Measurements from ENCODE around the gene SMG6. TPM values are rescaled to one million over a fixed set of nuclear protein-coding genes. Genes with fewer than 3 reads are reported as not detected.

Gene SMG6
- total and polyA plus RNA-seq, 5 experiments from 2014 or later, result 5.3 to 51.4 (median 13.5) TPM

GRCh38 chr17:2062571-2063183 lies 240.9 kb downstream of the SMG6 start:
- no peak for ATAC-seq
- DNase-seq, result peak in 1 of 10 donors; percentile 52
- Mint-ChIP-seq H3K27ac (peak overlapping the region in 1 of 10 donors; percentile 67), H3K4me3 (no peak overlapping the region), H3K4me1 (peaks cover 7 to 35% (median 8%) of the 10 kb centered on the region in 4 donors), H3K9me3 (no peaks in the 10 kb centered on the region), H3K27me3 (peaks cover 2 to 51% (median 24%) of the 10 kb centered on the region in 5 donors), H3K36me3 (peaks cover 12 to 81% (median 65%) of the 10 kb centered on the region in 3 donors)
- POLR2A ChIA-PET, result no interaction called here

- no peak for DNase-seq
- H3K27me3 Mint-ChIP-seq, result peaks cover 2 to 51% (median 24%) of the 10 kb centered on the region in 5 donors
- H3K27ac Mint-ChIP-seq, result no peak overlapping the region
- H3K9me3 Mint-ChIP-seq, result no peaks in the 10 kb centered on the region
- peaks cover 7 to 37% (median 9%) of the 10 kb centered on the region in 4 donors for H3K4me1 Mint-ChIP-seq
- ATAC-seq, result no peak
- POLR2A ChIA-PET, result no interaction called here
- H3K36me3 Mint-ChIP-seq, result peaks cover 12 to 71% (median 58%) of the 10 kb centered on the region in 3 donors
- H3K4me3 Mint-ChIP-seq, result no peak overlapping the region
Measured at GRCh38 chr17:2061441-2061958, 242.1 kb downstream of the SMG6 start.

GRCh38 chr17:2060681-2061440 lies 242.7 kb downstream of the SMG6 start:
- no peaks in the 10 kb centered on the region for H3K9me3 Mint-ChIP-seq
- ATAC-seq (no peak), DNase-seq (peak in 1 of 10 donors; percentile 61)
- H3K4me3 Mint-ChIP-seq, result peak overlapping the region in 2 of 10 donors; percentile 10 to 49
- POLR2A ChIA-PET, result no interaction called here
- no peak overlapping the region for H3K27ac Mint-ChIP-seq
- H3K36me3 Mint-ChIP-seq, result peaks cover 8 to 65% (median 54%) of the 10 kb centered on the region in 3 donors
- peaks cover 7 to 39% (median 9%) of the 10 kb centered on the region in 4 donors for H3K4me1 Mint-ChIP-seq
- H3K27me3 Mint-ChIP-seq, result peaks cover 2 to 51% (median 24%) of the 10 kb centered on the region in 5 donors

GRCh38 chr17:2060385-2060658 lies 243.3 kb downstream of the SMG6 start:
- H3K27me3 Mint-ChIP-seq, result peaks cover 2 to 51% (median 24%) of the 10 kb centered on the region in 5 donors
- H3K9me3 Mint-ChIP-seq, result no peaks in the 10 kb centered on the region
- POLR2A ChIA-PET, result no interaction called here
- H3K4me3 Mint-ChIP-seq, result peak overlapping the region in 1 of 10 donors; percentile 10
- ATAC-seq (no peak), DNase-seq (no peak)
- peaks cover 7 to 39% (median 9%) of the 10 kb centered on the region in 4 donors for H3K4me1 Mint-ChIP-seq
- peaks cover 8 to 59% (median 48%) of the 10 kb centered on the region in 3 donors for H3K36me3 Mint-ChIP-seq
- H3K27ac Mint-ChIP-seq, result no peak overlapping the region

GRCh38 chr17:2059547-2060384 lies 243.8 kb downstream of the SMG6 start:
- ATAC-seq, result no peak
- peaks cover 2 to 48% (median 24%) of the 10 kb centered on the region in 5 donors for H3K27me3 Mint-ChIP-seq
- peaks cover 5 to 54% (median 44%) of the 10 kb centered on the region in 3 donors for H3K36me3 Mint-ChIP-seq
- no peaks in the 10 kb centered on the region for H3K9me3 Mint-ChIP-seq
- POLR2A ChIA-PET, result no interaction called here
- H3K4me3 Mint-ChIP-seq, result peak overlapping the region in 9 of 10 donors; percentile 18 to 73 (median 53)
- H3K27ac Mint-ChIP-seq, result peak overlapping the region in 2 of 10 donors; percentile 6 to 59
- peak in 1 of 10 donors; percentile 55 for DNase-seq
- H3K4me1 Mint-ChIP-seq, result peaks cover 7 to 37% (median 8%) of the 10 kb centered on the region in 4 donors

- ATAC-seq (no peak), DNase-seq (peak; percentile 29 to 72 (median 56))
- Mint-ChIP-seq H3K27ac (peak overlapping the region in 1 of 10 donors; percentile 59), H3K36me3 (peaks cover 2 to 45% (median 36%) of the 10 kb centered on the region in 3 donors), H3K4me1 (peaks cover 9 to 35% (median 14%) of the 10 kb centered on the region in 4 donors), H3K9me3 (no peaks in the 10 kb centered on the region), H3K27me3 (peaks cover under 1 to 39% (median 17%) of the 10 kb centered on the region in 5 donors), H3K4me3 (peak overlapping the region in 9 of 10 donors; percentile 18 to 73 (median 63))
- POLR2A ChIA-PET, result interaction anchor here (0.7 to 1.9 kb wide), 6 partner anchors 10 to 208 kb away, joined by 3 to 8 read pairs (median 4); no protein-coding TSS in a partner anchor
Measured at GRCh38 chr17:2058586-2059546, 244.7 kb downstream of the SMG6 start.

GRCh38 chr17:2057760-2058585 lies 245.6 kb downstream of the SMG6 start:
- H3K4me3 Mint-ChIP-seq, result peak overlapping the region in 7 of 10 donors; percentile 22 to 63 (median 39)
- peaks cover 0 to 32% (median 16%) of the 10 kb centered on the region in 5 donors for H3K27me3 Mint-ChIP-seq
- POLR2A ChIA-PET, result interaction anchor here (0.7 to 1.9 kb wide), 8 partner anchors 9 to 245 kb away, joined by 3 to 8 read pairs (median 4); partner anchors contain the start of genes SMG6 and SRR
- peaks cover 13 to 38% (median 20%) of the 10 kb centered on the region in 4 donors for H3K4me1 Mint-ChIP-seq
- DNase-seq, result peak in 4 of 10 donors; percentile 45 to 63 (median 54)
- no peaks in the 10 kb centered on the region for H3K9me3 Mint-ChIP-seq
- peak overlapping the region in 1 of 10 donors; percentile 33 for H3K27ac Mint-ChIP-seq
- peaks cover 0 to 36% (median 27%) of the 10 kb centered on the region in 3 donors for H3K36me3 Mint-ChIP-seq
- ATAC-seq, result no peak

- Mint-ChIP-seq H3K27me3 (peaks cover 0 to 31% (median 16%) of the 10 kb centered on the region in 5 donors), H3K36me3 (peaks cover 0 to 29% (median 21%) of the 10 kb centered on the region in 3 donors), H3K4me1 (peaks cover 14 to 37% (median 22%) of the 10 kb centered on the region in 4 donors), H3K9me3 (no peaks in the 10 kb centered on the region), H3K27ac (no peak overlapping the region), H3K4me3 (peak overlapping the region in 1 of 10 donors; percentile 39)
- ATAC-seq, result no peak
- POLR2A ChIA-PET, result interaction anchor here (0.6 to 1.9 kb wide), 10 partner anchors 9 to 345 kb away, joined by 3 to 8 read pairs (median 4); partner anchors contain the start of genes SMG6 and SRR
- peak in 3 of 10 donors; percentile 23 to 62 (median 34) for DNase-seq
Measured at GRCh38 chr17:2057175-2057759, 246.3 kb downstream of the SMG6 start.

- H3K4me1 Mint-ChIP-seq, result peaks cover 20 to 42% (median 29%) of the 10 kb centered on the region in 4 donors
- peak overlapping the region in 5 of 10 donors; percentile 63 to 80 (median 66) for H3K27ac Mint-ChIP-seq
- peak overlapping the region; percentile 59 to 84 (median 74) for H3K4me3 Mint-ChIP-seq
- H3K36me3 Mint-ChIP-seq, result peaks cover 0 to 21% (median 14%) of the 10 kb centered on the region in 3 donors
- ATAC-seq, result peak; percentile 18 to 28
- no peaks in the 10 kb centered on the region for H3K9me3 Mint-ChIP-seq
- POLR2A ChIA-PET, result interaction anchor here (0.6 to 2.7 kb wide), 10 partner anchors 8 to 345 kb away, joined by 3 to 16 read pairs (median 4); partner anchors contain the start of genes SMG6 and SRR
- H3K27me3 Mint-ChIP-seq, result peaks cover 0 to 31% (median 17%) of the 10 kb centered on the region in 5 donors
- peak in 8 of 10 donors; percentile 33 to 73 (median 52) for DNase-seq
Measured at GRCh38 chr17:2056206-2057174, 247.1 kb downstream of the SMG6 start.

Measured in naive thymus-derived CD8-positive, alpha-beta T cell (primary cell).